HG03196 (cell line): ENCODE measurements around the gene HSPA8.

ENCODE experiments used
- ATAC-seq: cut with Tn5 transposase; IDR thresholded peaks from one replicate; pipeline ENCODE4 v1.9.1; 2021; ENCODE audit not compliant: unreplicated experiment

HSPA8 gene

GRCh38 chr11:123051146-123051545, 10.8 kb downstream of the HSPA8 start:
- ATAC-seq: no peak

- no peak for ATAC-seq
Observed at GRCh38 chr11:123047947-123048293, 14.0 kb downstream of the HSPA8 start.

GRCh38 chr11:123047266-123047946, 14.5 kb downstream of the HSPA8 start:
- ATAC-seq: no peak

- ATAC-seq: no peak
Observed at GRCh38 chr11:123046473-123047259, 15.3 kb downstream of the HSPA8 start.

- no peak for ATAC-seq
Observed at GRCh38 chr11:123045101-123045500, 16.8 kb downstream of the HSPA8 start.

- no peak for ATAC-seq
Observed at GRCh38 chr11:123041185-123041584, 20.8 kb downstream of the HSPA8 start.

- ATAC-seq: no peak
Observed at GRCh38 chr11:123040111-123040432, 21.9 kb downstream of the HSPA8 start.

GRCh38 chr11:123035831-123036230, 26.1 kb downstream of the HSPA8 start:
- no peak for ATAC-seq

GRCh38 chr11:123034597-123034996, 27.3 kb downstream of the HSPA8 start:
- ATAC-seq: no peak

- no peak for ATAC-seq
Observed at GRCh38 chr11:123033895-123034294, 28.0 kb downstream of the HSPA8 start.

GRCh38 chr11:123030517-123030916, 31.4 kb downstream of the HSPA8 start:
- no peak for ATAC-seq

- peak; percentile 71 for ATAC-seq
Observed at GRCh38 chr11:123020968-123021367, 41.0 kb downstream of the HSPA8 start.

- ATAC-seq: no peak
Observed at GRCh38 chr11:123018702-123019101, 43.2 kb downstream of the HSPA8 start.

GRCh38 chr11:123011510-123011909, 50.4 kb downstream of the HSPA8 start:
- no peak for ATAC-seq
